ENCODE measurements around the gene ULK1.
"Not testable (repeated sequence)": the region's sequence is repeated elsewhere in the genome, so short reads cannot be mapped to it uniquely, and the experiment has no call there.

ULK1 gene

DNA sequence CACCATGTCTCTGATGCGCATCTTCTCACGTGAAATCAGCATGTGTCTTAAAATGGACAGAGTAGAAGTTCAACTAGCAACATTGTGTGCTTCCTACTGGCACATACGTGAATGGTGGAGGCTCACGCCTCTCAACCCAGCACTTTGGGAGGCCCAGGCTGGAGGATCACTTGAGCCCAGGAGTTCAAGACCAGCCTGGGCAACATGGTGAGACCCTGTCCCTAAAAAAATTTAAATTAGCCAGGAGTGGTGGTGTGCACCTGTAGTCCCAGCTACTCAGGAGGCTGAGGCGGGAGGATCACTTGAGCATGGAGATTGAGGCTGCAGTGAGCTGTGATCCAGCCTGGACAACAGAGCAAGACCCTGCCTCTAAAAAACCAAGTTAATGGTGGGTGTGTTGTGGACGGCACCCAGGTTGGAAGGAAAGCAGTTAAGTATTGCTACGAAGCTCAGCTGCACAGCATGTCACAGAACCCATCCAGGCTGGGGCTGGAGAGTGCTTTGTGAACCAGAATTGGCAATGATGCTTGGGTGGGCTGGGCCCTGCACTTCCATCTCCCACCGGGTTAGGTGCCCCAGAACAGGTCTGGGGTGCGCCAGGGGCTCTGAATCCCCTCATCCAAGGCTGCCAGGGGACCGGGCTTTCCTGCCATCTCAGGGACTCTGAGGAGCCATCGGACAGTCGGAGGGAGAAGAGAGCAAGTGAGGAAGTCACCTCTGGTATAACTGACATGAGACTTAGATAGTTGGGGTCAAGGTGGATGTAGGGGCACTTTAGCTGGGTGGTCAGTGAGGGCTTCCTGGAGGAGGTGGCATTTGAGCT, 33.0 kb upstream of the ULK1 start:
- no peak overlapping the region for H3K4me3 ChIP-seq (ENCODE audit: low read depth, low read length)

DNA sequence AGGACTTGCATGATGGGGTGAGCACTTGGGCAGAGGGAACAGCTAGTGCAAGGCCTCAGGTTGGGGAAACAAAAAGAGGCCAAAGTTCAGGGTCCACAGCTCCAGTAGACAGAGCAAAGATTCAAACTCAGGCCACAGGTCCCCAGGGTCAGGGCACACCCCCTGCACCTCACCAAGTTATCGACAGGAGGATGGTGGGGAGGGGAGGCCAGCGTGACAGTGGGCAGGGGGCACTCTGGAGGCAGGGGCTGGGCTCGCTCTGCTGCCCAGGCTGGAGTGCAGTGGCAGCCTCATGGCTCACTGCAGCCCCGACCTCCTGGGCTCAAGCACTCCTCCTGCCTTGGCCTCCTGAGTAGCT, 32.4 kb upstream of the ULK1 start:
- H3K4me3 ChIP-seq (ENCODE audit: low read depth, low read length): no peak overlapping the region

DNA sequence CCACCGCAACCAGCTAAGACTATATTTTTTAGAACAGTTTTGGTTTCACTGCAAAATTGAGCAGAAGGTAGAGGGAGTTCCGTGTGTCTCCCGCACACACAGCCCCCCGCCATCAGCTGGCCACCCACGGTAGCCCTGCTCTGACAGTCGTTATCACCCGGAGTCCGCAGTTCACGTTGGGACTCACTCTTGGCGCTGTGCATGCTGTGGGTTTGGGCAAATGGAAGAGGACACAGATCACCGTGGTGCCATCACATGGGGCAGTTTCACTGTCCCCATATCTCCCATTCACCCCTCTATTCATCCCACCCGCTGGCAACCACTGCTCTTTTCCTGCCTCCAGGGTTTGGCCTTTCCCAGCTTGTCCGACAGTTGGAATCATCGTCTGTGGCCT, 31.8 kb upstream of the ULK1 start:
- H3K4me3 ChIP-seq (ENCODE audit: low read depth, low read length): no peak overlapping the region

DNA sequence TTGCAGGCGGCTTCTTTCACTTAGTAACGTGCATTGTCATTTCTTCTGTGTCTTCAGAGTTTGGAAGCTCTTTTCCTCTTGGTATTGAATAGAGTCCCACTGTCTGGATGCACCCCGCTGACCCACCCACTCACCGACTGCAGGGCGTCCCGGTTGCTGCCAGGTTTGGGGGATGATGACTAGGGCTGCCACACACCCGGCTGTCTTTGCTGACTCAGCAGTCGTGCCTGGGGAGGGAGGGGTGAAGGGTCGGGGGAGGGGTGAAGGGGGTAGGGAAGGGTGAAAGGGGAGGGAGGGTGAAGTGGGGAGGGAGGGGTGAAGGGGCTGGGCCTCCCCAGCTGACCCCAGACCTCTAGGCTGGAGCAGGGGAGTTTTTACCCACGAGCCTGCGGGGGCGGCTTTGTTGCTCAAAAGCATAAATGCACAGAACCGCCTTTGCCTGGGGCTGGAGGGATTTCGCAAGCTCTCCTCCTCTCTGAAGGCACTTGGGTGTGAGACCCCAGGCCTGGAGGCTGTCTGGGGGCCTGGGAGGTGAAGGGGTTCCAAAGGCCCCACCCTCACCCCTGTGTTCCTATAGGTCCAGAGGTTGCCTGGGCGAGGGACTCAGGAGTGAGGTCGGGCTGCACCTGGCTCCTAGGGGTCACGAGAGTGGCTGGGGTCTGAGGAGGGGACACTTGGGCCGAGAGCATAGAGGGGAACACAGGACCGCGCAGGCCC, 31.3 kb upstream of the ULK1 start:
- no peak overlapping the region for H3K4me3 ChIP-seq (ENCODE audit: low read depth, low read length)

DNA sequence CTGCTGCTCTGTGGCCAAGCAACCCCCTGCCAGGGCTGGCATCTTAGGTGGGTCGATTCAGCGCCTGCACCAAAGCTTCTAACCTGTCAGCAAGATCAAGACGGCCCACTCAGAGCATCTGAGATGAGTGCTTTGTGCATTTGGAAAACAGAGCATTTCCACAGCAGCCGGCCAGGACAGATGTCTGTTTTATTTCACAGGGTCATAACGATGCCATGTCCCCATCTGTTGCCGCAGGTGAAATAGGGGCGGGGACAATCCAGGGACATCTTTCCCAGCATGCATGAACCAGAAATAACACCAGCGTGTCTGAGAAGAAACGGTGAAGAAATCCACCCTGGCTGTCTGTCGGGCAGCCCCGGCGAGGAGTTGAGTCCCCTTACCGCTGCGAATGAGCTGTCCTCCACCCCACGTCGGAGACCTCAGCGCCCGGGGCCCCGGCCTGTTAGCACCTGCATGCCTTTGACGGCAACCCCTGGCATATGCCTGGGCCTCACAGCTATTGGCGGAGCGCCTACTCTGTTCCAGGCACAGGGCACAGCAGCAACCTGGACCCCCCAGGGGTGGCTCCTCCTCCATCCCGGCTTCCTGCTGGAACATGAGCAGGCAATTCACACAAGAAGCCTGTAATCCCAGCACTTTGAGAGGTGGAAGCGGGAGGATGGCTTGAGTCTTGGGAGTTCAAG, 30.6 kb upstream of the ULK1 start:
- H3K4me3 ChIP-seq (ENCODE audit: low read depth, low read length): no peak overlapping the region

DNA sequence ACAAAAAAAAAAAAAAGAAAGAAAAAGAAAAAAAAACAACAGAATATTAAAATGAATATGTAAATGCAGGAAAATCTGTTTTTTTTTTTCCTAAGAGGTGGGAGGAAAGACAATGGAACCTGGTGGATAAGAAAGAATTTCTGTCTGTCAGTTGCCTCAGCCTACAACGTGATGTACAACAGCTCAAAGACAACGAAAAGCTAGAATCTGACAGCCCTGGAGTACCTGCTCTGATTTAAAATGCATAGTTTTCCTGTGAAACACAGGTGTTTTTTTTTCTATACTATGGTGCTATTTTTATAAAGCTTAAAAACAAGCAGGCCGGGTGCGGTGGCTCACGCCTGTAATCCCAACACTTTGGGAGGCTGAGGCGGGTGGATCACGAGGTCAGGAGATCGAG, 30.0 kb upstream of the ULK1 start:
- H3K4me3 ChIP-seq (ENCODE audit: low read depth, low read length): no peak overlapping the region

DNA sequence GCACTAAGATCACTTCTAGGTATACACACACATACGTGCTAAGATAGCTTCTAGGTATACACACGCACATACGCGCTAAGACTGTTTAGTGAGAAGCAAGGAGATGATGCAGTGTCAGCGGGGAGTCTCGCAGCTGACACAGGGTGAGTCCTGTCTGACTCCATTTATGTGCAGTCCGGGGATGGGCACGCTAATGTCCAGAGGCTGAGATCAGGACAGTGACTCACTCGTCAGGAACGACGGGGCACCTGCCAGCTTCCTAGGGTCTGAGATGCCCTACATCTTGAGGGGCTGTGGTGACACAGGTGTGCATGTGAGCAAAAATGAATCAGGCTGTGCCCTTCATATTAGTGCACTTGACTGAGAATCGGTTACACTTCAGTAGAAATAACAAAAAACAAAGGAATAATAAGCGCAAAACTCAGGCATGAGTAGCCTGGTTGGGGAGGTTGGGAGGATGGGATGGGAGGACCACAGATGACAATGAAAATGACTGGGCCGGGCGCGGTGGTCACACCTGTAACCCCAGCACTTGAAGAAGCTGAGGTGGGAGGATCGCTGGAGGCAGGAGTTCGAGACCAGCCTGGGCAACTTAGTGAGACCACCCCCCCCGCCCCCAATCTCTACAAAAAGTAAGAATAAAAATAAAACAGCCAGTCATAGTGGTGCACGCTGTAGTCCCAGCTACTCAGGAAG, 29.1 kb upstream of the ULK1 start:
- no peak overlapping the region for H3K4me3 ChIP-seq (ENCODE audit: low read depth, low read length)

DNA sequence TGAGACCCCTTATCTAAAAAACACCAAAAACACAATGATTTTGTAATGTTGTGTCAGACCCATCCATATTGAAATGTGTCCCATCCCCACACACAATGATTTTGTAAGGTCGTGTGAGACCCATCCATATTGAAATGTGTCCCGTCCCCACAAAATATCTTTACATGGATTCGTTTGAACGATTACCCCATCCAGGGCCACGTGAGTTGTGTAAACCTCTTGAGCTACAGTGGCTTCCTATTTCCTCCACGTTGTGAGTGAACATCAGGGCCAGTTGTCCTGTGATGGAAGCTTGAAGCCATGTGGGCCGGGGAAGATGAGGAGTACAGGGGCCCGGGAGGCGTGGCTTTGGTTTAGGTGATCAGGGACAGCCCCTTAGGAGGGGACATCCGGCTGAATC, 27.0 kb upstream of the ULK1 start:
- no peak overlapping the region for H3K4me3 ChIP-seq (ENCODE audit: low read depth, low read length)

DNA sequence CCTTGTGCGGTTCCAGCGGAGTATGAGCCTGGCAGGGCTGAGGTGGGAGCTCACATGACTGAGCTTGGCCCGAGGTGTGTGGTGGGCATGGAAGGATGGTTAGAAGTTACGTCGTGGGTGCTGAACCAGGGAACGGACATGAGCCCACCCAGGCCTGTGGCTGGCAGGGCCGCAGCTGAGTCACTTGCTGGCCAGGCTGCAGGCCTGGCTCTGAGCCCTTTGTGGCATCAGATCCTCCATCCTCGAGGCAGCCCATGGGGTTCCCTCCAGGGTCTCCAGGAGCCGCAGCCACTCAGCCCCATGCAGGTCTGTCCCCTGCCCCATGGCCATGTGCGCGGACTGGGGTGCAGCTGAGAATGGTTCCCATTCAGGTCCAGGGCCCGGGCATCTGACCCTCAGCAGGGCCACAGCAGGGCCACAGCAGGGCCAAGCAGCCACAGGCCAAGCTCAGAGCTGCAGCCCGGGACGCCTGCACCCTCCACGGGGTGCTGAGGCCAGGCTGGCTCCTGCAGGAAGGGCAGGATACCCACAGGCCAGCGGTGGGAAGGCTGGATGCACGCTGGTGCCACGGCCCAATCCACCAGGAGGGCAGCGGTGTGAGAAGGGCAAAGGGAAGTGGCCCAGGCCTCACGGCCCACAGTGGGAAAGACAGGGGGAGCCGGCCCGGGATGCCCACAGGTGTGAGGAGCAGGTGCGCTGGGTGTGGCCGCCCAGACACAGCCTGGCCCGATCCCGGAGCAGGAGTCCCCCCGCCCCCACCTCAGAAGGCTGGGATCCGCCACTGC, 26.3 kb upstream of the ULK1 start:
- no peak overlapping the region for H3K4me3 ChIP-seq (ENCODE audit: low read depth, low read length)

DNA sequence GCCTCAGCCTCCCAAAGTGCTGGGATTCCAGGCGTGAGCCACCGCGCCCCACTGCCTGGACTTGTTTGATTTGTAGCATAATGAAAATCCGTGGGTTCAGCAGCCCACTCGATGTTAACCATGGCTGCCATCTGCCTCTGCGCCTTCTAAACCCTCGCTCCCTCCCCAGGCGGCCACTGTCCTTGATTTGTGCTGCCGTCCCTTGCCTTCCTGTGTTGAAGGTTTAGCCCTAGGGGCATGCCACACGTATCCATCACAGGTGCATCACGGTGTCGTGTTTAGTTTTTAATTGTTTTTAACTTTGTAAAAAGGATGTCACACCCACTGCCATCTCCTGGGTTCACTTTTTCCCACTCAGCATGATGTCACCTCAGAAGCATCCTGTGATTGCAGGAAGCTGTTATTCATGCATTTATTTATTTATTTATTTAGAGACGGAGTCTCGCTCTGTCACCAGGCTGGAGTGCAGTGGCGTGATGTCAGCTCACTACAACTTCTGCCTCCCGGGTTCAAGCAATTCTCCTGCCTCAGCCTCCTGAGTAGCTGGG, 24.5 kb upstream of the ULK1 start:
- H3K4me3 ChIP-seq (ENCODE audit: low read depth, low read length): no peak overlapping the region

DNA sequence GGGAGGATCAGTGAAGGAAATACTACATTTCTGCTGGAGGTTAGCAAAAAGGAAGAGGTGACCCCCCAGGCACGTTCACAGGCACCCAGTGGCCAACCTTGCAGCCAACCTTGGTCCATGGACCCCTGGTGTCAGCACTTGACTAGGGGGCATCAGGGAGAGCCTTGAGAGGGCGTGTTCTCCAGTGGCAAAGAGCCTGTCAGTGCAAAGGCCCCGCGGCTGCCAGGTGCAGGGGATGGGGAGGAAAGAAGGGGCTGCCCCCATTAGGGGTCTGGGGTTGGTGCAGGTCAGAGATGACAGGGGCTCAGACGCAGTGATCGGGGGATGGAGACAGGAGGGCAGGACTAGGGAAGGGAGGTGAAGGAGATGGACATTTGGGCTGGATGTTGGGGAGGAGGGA, 22.7 kb upstream of the ULK1 start:
- H3K4me3 ChIP-seq (ENCODE audit: low read depth, low read length): no peak overlapping the region

DNA sequence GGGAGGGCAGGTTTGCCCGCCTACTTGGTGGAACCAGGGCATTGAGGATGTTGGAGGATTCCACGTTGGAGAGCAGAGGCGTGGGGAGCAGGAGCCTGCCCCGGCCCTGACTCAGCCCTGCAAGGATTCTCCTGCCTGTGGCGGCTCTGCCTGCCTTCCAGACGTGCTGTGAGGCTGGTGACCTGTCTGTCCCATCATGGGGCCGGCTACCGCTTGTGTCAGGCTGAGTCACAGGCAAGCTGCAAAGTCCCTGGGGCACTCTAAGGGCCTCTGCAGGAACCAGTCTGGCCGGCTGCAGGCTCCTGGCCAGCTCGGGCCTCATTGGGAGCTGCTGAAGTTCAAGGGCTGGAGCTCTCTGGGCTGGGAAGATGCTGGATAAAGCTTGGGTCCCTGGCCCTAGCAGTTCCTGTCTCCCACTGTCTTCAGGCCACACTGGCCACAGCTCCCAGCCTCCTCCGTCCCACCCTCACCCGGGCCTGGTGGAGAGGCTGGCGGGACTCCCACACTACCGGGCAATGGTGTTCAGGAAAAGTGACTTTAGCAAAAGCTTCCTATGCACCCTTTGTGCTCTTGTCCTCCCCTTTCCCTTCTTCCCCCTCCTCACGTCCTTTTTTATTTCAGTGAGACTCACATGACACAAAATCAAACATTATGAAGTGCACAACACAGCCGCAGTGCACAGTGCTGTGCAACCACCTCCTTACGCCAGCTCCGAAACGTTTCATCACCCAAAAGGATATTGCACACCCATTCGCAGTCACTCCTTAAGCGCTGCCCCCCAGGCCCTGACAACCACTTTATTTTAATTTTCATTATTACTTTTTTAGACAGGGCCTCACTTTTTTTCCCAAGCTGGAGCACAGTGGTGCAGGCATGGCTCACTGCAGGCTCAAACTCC, 22.0 kb upstream of the ULK1 start:
- H3K4me3 ChIP-seq (ENCODE audit: low read depth, low read length): no peak overlapping the region

DNA sequence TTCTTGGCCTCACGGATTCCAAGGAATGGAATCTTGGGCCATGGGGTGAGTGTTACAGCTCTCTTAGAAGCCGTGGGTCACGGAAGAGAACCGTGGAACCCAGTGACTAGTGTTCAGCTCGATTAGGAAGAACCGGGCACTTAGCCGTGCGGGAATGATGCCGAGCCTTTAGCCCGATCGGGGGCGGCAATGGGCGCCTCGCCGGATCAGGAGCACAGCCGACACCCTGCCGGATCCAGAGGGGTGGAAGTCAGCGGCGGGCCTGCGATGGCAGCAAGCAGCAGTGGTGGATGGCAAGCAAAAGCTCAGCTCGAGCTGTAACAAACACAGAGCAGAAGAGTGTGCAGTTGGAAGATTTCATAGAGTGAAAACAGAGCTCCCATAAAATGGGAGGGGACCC, 21.1 kb upstream of the ULK1 start:
- no peak overlapping the region for H3K4me3 ChIP-seq (ENCODE audit: low read depth, low read length)

DNA sequence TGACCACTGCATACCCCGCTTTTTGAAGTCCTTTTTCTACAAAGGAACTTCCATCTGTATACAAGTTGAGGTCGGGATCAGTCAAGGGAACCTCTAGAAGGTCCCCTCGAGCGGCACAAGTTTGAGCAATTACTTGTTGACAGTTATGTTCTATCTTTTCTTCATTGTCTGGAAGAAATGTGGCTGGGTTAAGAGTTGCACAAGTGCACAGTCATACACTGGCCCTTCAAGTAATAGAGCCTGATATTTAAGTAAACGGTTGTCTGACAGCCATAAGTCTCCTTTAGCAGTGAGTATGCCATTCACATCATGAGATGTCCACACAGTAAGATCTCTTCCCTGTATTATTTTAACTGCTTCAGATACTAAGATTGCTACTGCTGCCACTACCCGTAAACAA, 19.4 kb upstream of the ULK1 start:
- H3K4me3 ChIP-seq (ENCODE audit: low read depth, low read length): not testable (repeated sequence)

DNA sequence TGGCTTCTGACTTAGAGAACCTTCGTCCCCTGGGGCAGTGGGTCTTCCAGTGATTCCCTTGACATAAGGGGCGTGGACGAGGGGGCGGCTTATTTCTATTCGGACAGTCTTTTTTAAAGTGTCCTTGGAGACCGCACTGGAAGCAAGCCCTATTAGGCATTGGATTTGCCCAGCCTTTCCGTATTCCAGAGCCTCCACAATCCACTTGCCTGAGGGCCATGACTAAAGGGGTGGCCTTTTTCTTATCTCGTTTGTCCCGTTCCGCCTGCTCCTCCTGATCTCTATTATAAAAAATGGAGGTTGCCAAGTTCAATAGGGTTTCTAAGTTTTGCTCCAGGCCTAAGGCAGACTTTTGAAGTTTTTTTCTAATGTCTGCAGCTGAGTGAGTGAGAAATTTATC, 17.2 kb upstream of the ULK1 start:
- not testable (repeated sequence) for H3K4me3 ChIP-seq (ENCODE audit: low read depth, low read length)

DNA sequence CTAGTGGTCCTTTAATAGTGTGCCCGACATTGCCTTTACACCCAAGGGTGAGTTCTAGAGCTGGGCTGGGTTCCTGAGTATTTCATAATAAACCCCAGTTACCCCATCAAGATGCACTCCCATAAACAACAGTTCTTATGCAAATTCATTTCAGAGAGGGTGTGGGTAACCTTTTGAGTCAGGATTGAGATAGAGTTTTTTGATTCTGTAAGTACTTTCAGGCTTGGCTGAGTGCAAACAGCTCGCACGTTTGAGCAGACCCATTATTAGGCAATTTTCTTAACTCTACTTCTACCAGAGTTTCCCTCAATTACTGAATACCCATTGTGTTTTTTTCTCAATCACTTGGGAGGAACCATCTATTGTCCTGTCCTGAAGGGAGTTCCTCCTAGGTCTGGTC, 16.0 kb upstream of the ULK1 start:
- not testable (repeated sequence) for H3K4me3 ChIP-seq (ENCODE audit: low read depth, low read length)

DNA sequence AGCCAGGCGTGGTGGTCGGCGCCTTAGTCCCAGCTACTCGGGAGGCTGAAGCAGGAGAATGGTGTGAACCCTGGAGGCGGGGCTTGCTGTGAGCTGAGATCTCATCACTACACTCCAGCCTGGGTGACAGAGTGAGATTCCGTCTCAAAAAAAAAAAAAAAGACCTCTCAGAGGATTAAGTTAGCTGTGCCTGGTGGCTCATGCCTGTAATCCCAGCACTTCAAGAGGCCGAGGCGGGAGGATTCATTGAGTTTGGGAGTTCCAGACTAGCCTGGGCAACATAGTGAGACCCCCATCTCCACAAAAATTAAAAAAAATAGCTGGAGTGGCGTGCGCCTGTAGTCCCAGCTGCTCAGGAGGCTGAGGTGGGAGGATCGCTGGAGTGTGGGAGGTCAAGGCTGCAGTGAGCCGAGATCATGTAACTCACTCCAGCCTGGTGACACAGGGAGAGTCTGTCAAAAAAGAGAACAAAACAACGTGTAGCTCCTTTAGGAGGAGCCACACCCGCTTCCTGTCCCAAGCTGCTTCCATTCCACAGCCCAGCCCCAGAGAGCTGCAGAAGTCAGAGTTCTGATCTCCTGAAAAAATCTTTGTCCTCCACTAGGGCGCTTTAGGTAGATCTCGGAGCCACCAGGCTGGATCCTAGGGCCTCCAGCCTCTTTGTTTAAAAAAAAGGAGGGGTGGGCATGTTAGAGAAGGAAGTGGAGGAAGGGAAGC, 11.5 kb upstream of the ULK1 start:
- H3K4me3 ChIP-seq (ENCODE audit: low read depth, low read length): no peak overlapping the region

DNA sequence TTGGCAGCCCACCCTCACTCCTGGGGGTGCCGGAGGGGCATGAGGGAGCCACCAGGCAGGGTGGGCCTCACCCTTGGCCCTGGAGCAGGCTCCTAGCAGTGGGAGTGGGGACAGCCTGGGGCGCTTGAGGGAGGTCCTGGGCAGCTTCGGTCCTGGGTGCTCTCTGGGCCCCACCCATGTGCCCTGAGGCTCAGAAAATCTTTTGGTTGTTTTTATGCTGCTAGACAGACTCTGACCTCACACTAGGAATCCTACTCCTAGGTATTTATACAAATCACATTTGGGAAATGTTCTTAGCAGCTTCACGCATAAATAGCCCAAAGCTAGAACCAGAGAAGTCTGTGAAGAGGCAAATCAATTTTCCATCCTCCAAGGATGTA, 10.9 kb upstream of the ULK1 start:
- no peak overlapping the region for H3K4me3 ChIP-seq (ENCODE audit: low read depth, low read length)

DNA sequence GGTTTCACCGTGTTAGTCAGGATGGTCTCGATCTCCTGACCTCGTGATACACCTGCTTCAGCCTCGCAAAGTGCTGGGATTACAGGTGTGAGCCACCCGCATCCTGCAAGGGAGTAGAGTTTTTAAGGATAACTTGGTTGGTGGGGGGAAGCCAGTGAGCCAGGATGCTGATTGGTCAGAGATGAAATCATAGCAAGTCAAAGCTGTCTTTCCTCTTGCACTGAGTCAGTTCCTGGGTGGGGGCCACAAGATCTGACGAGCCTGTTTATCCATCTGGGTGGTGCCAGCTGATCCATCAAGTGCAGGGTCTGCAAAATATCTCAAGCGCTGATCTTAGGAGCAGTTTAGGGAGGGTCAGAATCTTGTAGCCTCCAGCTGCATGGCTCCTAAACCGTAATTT, 9.3 kb upstream of the ULK1 start:
- not testable (repeated sequence) for H3K4me3 ChIP-seq (ENCODE audit: low read depth, low read length)
